Measurements from ENCODE around the gene ADAMTS9.

ADAMTS9 gene

GRCh38 chr3:64502284-64502683 lies 185.5 kb downstream of the ADAMTS9 start:
- H3K4me3 ChIP-seq (ENCODE audit: low read depth, low read length), result no peak overlapping the region
- in situ Hi-C loops (cut with HindIII; ENCODE audit: low sequenced_read_pairs), result no loop called here
- DNase-seq (ENCODE audit: low read depth), result peak; percentile 15
- TF ChIP-seq, protein P1, sequence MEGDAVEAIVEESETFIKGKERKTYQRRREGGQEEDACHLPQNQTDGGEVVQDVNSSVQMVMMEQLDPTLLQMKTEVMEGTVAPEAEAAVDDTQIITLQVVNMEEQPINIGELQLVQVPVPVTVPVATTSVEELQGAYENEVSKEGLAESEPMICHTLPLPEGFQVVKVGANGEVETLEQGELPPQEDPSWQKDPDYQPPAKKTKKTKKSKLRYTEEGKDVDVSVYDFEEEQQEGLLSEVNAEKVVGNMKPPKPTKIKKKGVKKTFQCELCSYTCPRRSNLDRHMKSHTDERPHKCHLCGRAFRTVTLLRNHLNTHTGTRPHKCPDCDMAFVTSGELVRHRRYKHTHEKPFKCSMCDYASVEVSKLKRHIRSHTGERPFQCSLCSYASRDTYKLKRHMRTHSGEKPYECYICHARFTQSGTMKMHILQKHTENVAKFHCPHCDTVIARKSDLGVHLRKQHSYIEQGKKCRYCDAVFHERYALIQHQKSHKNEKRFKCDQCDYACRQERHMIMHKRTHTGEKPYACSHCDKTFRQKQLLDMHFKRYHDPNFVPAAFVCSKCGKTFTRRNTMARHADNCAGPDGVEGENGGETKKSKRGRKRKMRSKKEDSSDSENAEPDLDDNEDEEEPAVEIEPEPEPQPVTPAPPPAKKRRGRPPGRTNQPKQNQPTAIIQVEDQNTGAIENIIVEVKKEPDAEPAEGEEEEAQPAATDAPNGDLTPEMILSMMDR (IDR thresholded peaks at IDR 0.05; ENCODE audit: low read depth, low read length, missing control alignments), result no peak

DNA sequence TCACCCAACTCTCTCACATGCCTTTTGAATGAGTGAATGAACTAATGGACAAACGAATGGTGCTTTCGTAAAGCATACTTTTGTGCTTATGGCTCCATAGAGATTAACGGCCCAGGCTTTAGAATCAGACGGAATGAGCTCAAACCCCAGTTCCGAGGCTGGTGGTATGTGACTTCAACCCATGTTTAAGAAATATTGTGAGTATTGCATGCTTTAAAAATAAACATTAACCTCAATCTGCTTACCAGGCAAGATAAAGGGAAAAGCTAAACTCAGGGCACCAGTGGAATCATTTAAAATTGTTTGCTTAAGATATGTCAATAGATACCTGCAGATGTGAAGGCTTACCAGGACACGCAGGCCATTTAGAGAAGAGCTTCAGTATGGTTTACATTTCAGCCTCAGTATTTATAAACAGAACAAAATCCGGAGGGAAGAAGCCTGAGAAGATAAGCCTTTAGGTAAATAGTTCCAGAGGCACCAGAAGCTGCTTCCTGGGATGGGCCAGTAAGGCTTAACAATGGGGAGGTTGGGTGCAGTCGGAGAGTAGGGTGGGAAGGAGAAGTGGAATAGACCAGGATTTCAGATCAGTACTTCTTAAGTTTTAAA lies 186.4 kb downstream of the ADAMTS9 start:
- DNase-seq (ENCODE audit: low read depth), result no peak
- TF ChIP-seq, protein P1 (IDR thresholded peaks at IDR 0.05; ENCODE audit: low read depth, low read length, missing control alignments), result no peak
- H3K4me3 ChIP-seq (ENCODE audit: low read depth, low read length), result no peak overlapping the region
- in situ Hi-C loops (cut with HindIII; ENCODE audit: low sequenced_read_pairs), result no loop called here

DNA sequence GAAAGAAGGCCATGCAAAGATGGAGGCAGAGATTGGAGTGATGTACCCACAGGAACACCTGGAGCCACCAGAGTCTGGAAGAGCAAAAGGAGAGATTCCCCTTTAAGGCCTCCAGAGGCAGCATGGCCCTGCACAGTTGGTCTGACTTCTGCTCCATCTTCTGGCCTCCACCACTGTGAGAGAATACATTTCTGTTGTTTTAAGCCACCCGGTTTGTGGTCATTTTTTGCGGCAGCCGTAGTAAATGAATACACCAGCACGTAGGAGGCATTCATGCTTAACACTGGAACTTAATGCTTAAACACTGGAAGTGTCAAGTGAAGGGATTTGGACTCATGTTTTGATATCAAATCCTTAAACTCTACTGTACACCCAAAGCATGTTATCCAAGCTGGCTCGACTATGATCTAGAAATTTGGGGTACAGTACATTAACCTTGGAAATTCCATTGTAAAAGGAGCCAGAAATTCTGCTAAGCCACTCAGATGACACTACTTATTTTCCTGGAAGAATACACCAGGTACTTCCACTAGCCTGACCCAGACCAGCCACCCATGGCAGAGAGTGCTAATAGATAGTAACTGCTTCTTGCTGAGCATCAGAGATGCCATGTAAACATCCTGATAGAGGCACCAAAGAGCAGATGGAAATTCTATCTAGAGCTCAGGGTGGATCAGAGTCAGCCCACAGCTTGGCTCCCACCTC lies 190.9 kb downstream of the ADAMTS9 start:
- TF ChIP-seq, protein P1 (IDR thresholded peaks at IDR 0.05; ENCODE audit: low read depth, low read length, missing control alignments), result no peak
- no peak overlapping the region for H3K4me3 ChIP-seq (ENCODE audit: low read depth, low read length)
- in situ Hi-C loops (cut with HindIII; ENCODE audit: low sequenced_read_pairs), result no loop called here
- no peak for DNase-seq (ENCODE audit: low read depth)

- TF ChIP-seq, protein P1 (IDR thresholded peaks at IDR 0.05; ENCODE audit: low read depth, low read length, missing control alignments), result no peak
- H3K4me3 ChIP-seq (ENCODE audit: low read depth, low read length), result no peak overlapping the region
- in situ Hi-C loops (cut with HindIII; ENCODE audit: low sequenced_read_pairs), result no loop called here
- no peak for DNase-seq (ENCODE audit: low read depth)
These were observed 191.9 kb downstream of the ADAMTS9 start for GRCh38 chr3:64495781-64496334.

GRCh38 chr3:64495121-64495780 lies 192.5 kb downstream of the ADAMTS9 start:
- H3K4me3 ChIP-seq (ENCODE audit: low read depth, low read length), result no peak overlapping the region
- in situ Hi-C loops (cut with HindIII; ENCODE audit: low sequenced_read_pairs), result no loop called here
- TF ChIP-seq, protein P1 (IDR thresholded peaks at IDR 0.05; ENCODE audit: low read depth, low read length, missing control alignments), result no peak
- no peak for DNase-seq (ENCODE audit: low read depth)

DNA sequence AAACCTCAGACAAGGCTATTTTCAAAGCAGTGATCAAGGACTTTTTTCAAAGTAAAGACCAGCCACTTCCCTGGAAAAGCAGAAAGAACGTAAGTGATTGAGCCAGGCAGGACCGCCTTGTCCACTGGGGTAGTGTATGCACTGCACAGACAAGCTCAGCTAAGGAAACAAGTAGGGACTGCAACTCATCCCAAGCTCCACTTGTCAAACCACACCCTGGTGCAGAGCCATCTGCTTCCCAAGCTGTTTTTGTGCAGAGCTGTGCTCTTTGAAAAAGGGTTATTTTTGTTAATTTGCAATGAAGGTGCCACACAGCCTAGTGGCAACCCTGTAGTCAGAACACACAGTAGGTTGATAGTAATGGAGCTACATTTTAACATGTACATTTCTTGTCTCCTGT lies 193.3 kb downstream of the ADAMTS9 start:
- in situ Hi-C loops (cut with HindIII; ENCODE audit: low sequenced_read_pairs), result no loop called here
- TF ChIP-seq, protein P1 (IDR thresholded peaks at IDR 0.05; ENCODE audit: low read depth, low read length, missing control alignments), result no peak
- H3K4me3 ChIP-seq (ENCODE audit: low read depth, low read length), result no peak overlapping the region
- no peak for DNase-seq (ENCODE audit: low read depth)
